SU-DHL-6 (cell line): Measurements from ENCODE around the gene ITIH3.

Source experiments
- EZH2phosphoT487 ChIP-seq: fragments of 200-600 bp; sonication (generic), shearing (Covaris generic); conservative IDR thresholded peaks from 2 replicates; pipeline ENCODE4 v1.6.1; 2018; ENCODE audit warnings: mild to moderate bottlenecking, antibody characterized with exemption, low read length, moderate library complexity, mixed read lengths
- TF ChIP-seq, protein P1 (sequence below): fragments of 200-600 bp; sonication (generic); IDR thresholded peaks from one replicate; pipeline ENCODE4 v1.5.1; 2017; ENCODE audit warnings: antibody characterized with exemption, mild to moderate bottlenecking, low read length, moderate library complexity; ENCODE audit not compliant: insufficient read depth, poor library complexity, severe bottlenecking

DNA sequence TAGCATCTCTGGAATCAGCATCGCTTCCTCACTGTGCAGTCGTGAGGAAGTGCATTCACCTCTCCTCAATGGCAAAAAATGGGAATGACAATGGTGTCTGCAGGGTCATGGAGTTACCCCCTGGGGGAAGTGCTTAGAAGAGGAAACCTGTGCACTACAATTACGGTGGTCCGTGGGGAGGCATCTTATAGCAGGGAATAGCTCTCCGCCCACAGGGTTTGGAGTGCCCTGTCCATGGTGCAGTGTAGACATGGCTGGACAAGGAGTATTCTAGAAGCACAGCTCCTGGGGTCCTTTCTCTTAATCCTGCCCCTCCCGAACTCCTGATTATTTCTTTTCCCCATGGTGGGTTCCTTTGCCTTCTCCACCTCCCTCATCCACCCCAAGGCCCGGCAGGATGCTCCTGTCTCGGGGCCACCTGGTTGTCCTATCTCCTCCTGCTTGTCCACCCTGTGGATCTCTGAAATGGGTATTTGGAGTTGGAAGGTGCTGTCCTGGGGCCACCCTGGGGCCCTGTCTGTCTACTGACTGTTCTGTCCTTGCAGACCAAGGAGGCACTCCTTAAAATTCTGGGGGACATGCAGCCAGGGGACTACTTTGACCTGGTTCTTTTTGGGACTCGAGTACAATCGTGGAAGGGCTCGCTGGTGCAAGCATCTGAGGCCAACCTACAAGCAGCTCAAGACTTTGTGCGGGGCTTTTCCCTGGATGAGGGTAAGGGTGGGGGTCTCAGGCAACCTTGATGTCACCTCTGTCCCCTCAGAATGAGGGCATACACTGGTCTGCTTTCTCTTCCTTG, 12.0 kb upstream of the ITIH3 start:
- no peak for TF ChIP-seq EZH2phosphoT487
- TF ChIP-seq, protein P1, sequence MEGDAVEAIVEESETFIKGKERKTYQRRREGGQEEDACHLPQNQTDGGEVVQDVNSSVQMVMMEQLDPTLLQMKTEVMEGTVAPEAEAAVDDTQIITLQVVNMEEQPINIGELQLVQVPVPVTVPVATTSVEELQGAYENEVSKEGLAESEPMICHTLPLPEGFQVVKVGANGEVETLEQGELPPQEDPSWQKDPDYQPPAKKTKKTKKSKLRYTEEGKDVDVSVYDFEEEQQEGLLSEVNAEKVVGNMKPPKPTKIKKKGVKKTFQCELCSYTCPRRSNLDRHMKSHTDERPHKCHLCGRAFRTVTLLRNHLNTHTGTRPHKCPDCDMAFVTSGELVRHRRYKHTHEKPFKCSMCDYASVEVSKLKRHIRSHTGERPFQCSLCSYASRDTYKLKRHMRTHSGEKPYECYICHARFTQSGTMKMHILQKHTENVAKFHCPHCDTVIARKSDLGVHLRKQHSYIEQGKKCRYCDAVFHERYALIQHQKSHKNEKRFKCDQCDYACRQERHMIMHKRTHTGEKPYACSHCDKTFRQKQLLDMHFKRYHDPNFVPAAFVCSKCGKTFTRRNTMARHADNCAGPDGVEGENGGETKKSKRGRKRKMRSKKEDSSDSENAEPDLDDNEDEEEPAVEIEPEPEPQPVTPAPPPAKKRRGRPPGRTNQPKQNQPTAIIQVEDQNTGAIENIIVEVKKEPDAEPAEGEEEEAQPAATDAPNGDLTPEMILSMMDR: no peak
